ENCODE results near the gene C1QA. TPM values are rescaled to one million over a fixed set of nuclear protein-coding genes. Genes with fewer than 3 reads are reported as not detected.
A peak's percentile ranks its signal among the peaks of the same experiment; 100 is the strongest.
"Not testable (repeated sequence)": the region's sequence is repeated elsewhere in the genome, so short reads cannot be mapped to it uniquely, and the experiment has no call there.

Gene C1QA
- total RNA-seq, 1 donor from 2014 or later = 109 TPM

DNA sequence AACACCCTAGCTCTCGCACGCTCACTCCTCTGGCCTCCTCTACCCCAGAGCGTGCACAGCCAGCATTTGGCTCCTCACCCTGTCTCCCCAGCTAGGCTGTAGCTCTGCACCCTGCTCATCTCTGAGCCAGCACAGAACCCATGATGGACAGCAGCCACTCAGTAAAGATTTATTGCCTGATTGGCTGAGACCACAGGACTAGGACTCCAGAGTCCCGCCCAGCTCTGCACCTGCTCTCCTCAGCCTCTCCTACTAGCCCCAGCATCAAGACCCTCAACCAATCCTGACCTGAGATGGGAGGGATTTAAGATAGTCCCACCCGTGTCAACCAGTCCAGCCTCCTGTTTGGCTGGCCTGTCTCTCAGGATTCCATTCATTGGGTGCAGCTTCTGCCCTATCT lies 25.9 kb downstream of the C1QA start:
- ATAC-seq (peak; percentile 83), DNase-seq (ENCODE audit: low spot score) (no peak)
- intact Hi-C loops (cut with DNase I) = no loop called here

GRCh38 chr1:22662986-22663408 lies 26.6 kb downstream of the C1QA start:
- no peak for DNase-seq (ENCODE audit: low spot score)
- intact Hi-C loops (cut with DNase I) = no loop called here
- no peak for ATAC-seq

- ATAC-seq (no peak), DNase-seq (ENCODE audit: low spot score) (no peak)
- intact Hi-C loops (cut with DNase I) = no loop called here
Observed at GRCh38 chr1:22665752-22666151, 29.3 kb downstream of the C1QA start.

- ATAC-seq (no peak), DNase-seq (ENCODE audit: low spot score) (no peak)
- intact Hi-C loops (cut with DNase I) = no loop called here
Observed at GRCh38 chr1:22666412-22666811, 30.0 kb downstream of the C1QA start.

DNA sequence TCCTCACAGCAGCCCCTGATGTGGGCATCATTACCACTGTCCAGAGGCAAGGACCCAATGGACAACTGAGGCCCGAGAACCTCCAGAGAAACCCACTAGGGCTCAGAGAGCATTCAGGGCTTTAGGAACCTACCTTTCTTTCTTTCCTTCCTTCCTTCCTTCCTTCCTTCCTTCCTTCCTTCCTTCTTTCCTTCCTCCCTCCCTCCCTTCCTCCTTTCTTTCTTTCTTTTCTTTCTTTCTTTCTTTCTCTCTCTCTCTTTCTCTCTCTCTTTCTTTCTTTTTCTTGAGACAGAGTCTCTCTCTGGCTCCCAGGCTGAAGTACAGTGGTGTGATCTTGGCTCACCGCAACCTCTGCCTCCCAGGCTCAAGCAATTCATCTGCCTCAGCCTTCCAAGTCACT lies 32.4 kb downstream of the C1QA start:
- intact Hi-C loops (cut with DNase I); DNase-seq (ENCODE audit: low spot score); ATAC-seq: not testable (repeated sequence)

GRCh38 chr1:22670352-22670975 lies 34.0 kb downstream of the C1QA start:
- no peak for DNase-seq (ENCODE audit: low spot score)
- no peak for ATAC-seq

GRCh38 chr1:22671999-22672398 lies 35.6 kb downstream of the C1QA start:
- ATAC-seq (no peak), DNase-seq (ENCODE audit: low spot score) (no peak)
- intact Hi-C loops (cut with DNase I) = no loop called here

More at GRCh38 chr1:22670352-22670975, 34.0 kb downstream of the C1QA start:
- intact Hi-C loops (cut with DNase I) = no loop called here

- DNase-seq (ENCODE audit: low spot score) (peak; percentile 73), ATAC-seq (no peak)
- intact Hi-C loops (cut with DNase I) = no loop called here
Observed at GRCh38 chr1:22673486-22674409, 37.3 kb downstream of the C1QA start.

GRCh38 chr1:22674410-22674749 lies 38.0 kb downstream of the C1QA start:
- intact Hi-C loops (cut with DNase I) = no loop called here
- no peak for ATAC-seq
- no peak for DNase-seq (ENCODE audit: low spot score)

DNA sequence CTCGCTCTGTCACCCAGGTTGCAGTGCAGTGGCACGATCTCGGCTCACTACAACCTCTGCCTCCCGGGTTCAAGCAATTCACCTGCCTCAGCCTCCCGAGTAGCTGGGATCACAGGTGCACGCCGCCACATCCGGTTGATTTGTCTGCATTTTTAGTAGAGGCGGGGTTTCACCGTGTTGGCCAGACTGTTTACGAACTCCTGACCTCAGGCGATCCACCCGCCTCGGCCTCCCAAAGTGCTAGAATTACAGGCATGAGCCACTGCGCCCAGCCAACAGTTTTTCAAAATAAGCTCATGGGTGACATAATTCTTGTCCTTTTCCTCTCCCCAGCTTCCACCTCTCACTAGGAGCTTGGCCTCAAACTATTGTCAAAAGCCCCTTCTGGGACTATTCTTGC lies 39.7 kb downstream of the C1QA start:
- DNase-seq (ENCODE audit: low spot score); intact Hi-C loops (cut with DNase I); ATAC-seq: not testable (repeated sequence)

GRCh38 chr1:22676916-22677583 lies 40.6 kb downstream of the C1QA start:
- DNase-seq (ENCODE audit: low spot score) (peak; percentile 72), ATAC-seq (peak; percentile 74)
- intact Hi-C loops (cut with DNase I) = no loop called here

DNA sequence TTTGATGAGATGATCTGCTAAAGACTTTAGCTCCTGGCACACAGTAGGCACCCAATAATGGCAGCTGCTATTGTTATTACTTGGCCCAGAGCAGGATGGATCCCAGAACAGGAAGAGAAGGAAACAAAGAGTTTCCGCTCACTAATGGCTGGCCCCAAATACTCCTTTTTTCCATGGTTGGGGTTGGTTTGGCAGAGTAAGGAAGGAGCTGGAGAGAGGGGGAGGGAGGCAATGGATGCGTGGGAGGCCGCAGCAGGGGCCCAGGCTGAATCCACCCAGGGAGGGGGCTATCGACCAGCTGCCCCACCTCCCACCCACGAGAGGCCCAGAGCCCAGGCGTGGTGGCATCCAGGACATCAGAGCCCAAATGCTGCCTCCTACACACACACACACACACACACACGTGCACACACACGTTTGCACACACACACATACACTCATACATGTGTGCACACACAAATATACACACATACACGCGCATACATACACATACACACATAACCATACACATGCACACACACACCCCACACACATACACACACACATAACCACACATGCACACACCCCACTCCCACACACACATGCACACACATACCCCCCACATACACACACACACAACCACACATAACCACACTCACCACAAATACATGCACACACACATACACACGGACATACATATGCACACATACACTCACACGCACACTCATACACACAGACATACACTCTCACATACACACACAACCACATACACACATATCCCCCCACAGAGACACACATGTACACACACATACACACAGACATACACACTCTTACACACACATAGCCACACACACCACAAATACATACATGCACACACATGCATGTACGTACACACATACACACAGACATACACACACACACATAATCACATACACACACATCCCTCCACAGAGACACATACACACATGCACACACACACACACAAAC lies 41.8 kb downstream of the C1QA start:
- ATAC-seq = no peak
- intact Hi-C loops (cut with DNase I) = no loop called here
- no peak for DNase-seq (ENCODE audit: low spot score)

DNA sequence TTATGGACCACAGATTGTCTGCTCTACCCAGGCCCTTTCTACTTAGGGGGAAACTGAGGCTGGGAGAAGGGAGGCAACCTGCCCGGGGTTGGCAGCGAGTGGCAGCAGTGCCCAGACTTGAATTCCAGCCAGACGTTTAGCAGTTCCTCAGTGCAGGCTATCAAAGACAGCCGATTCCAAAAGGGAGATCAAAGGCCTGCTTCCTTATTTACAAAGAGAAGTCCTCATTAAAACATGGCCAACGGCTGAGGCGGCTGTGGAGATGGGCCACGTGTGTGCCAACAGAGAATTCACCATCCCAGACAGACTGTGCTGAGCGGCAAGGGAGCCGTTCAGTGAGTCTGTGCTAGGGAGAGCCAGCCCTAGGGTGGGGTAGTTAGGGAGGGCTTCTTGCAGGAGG lies 44.3 kb downstream of the C1QA start:
- intact Hi-C loops (cut with DNase I) = no loop called here
- ATAC-seq (no peak), DNase-seq (ENCODE audit: low spot score) (no peak)

DNA sequence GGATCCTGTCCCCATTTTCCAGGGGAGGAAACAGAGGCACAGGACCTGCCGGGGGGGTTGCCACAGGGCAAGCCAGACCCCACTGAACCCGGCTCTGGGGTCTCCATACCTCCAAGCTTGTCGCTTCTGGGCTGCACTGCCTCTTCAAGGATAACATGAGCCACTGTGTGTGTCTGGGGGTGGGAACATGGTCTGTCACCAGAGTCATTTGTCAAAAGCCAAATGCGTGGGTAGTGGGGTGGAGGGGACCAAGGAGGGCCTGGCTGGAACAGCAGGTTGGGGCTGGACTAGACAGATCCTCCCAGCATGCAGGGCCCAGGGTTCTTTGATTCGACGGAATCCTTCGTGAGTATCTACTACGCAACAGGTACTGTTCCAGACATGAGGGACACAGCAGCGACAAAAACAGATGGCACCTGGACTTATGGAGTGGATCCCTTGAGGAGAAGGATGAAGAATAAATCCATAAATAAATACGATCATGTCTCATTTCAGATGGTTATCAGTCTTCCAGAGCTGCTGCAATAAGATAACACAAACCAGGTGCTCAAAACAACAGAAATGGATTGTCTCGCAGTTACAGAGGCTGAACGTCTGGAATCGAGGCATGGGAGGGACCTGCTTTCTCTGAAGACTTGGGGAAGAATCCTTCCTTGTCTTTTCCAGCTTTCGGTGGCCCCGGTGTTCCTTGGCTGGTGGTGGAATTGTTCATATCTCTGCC lies 45.3 kb downstream of the C1QA start:
- ATAC-seq (no peak), DNase-seq (ENCODE audit: low spot score) (no peak)
- intact Hi-C loops (cut with DNase I) = no loop called here

DNA sequence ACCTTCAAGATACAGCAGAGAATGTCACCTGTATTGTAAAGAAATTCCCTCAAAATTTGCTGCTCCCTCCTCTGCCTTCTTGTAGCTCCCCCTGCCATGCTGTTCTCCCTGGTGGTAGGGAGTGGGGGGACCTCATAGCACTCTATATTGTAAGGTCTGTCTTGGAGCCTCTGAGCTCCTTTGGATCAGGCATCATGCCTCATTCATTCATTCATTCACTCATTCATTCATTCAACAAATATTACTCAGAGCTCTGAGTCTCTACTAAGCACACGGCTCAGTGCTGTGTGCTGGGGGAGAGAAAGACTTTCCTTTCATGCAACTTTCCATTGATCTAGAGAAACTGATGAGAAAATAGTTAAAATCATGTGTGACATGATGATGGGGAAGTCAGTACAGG lies 47.1 kb downstream of the C1QA start:
- intact Hi-C loops (cut with DNase I) = no loop called here
- no peak for DNase-seq (ENCODE audit: low spot score)

GRCh38 chr1:22685591-22686059 lies 49.2 kb downstream of the C1QA start:
- DNase-seq (ENCODE audit: low spot score) (no peak), ATAC-seq (no peak)
- intact Hi-C loops (cut with DNase I) = no loop called here

More for the DNA sequence above, 47.1 kb downstream of the C1QA start:
- ATAC-seq = no peak

GRCh38 chr1:22687191-22687590 lies 50.8 kb downstream of the C1QA start:
- ATAC-seq (no peak), DNase-seq (ENCODE audit: low spot score) (no peak)
- intact Hi-C loops (cut with DNase I) = no loop called here

- DNase-seq (ENCODE audit: low spot score) (no peak), ATAC-seq (no peak)
- intact Hi-C loops (cut with DNase I) = no loop called here
Observed at GRCh38 chr1:22688466-22688865, 52.0 kb downstream of the C1QA start.

Data from sciatic nerve (tissue), 2 donors.